Measurements from ENCODE around the gene PTPMT1. TPM values are rescaled to one million over a fixed set of nuclear protein-coding genes. Genes with fewer than 3 reads are reported as not detected.

PTPMT1 gene
- total RNA-seq, 3 donors from 2014 or later, result 130 to 139 (median 137) TPM

DNA sequence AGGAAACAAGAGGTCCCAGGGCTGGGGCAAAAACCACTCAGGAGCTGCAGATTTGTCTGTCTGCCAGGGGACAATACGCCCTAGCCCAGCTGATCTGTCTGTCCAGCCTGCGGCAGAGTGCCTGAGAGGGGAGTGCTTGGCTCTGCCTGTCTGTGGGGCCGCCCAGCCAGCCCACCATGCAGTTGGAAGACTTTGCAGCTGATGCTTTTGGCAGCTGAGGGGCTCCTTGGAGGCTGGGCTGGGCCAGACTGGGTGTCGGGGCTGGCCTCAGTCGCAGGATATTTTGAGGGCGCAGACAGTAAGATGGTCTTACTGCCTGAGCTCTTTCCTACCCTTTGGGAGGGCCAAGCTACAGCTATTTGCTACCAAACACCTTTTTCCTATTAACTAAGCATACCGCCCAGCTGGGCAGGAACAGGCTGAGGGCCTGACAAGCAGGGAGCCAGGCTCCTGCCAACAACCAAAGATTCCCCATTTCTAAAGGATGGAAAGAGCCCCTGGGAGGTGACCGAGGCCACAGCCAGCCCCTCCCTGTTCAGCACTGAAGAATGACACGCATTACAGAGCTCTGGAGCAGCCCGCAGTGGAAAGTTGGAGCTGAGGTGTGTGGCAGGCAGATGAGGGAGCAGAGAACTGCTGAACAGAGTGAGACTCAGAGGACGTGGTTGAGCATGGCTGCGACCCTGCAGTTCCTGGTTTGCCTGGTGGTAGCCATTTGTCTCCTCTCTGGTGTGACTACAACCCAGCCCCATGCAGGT, 20.9 kb downstream of the PTPMT1 start, which contains the start of gene FAM180B:
TSS of gene FAM180B (plus strand) at position 581 of the 758 bp plus-strand sequence. CDS start at position 672, 91 bp downstream.
- no peaks in the 10 kb centered on the region for H3K36me3 ChIP-seq
- H3K27me3 ChIP-seq, result no peaks in the 10 kb centered on the region
- no peaks in the 10 kb centered on the region for H3K4me1 ChIP-seq
- H3K27ac ChIP-seq, result peak within 1 kb of the TSS in 1 of 2 donors; percentile 72
- intact Hi-C loops (cut with DNase I; ENCODE audit: low total_unique reads), result no loop called here
- no peak for DNase-seq (ENCODE audit: low spot score in 2 of 2)
- TF ChIP-seq POLR2A (IDR thresholded peaks at IDR 0.05), result no peak
- TF ChIP-seq POLR2AphosphoS5 (IDR thresholded peaks at IDR 0.05), result no peak
- TF ChIP-seq, protein P1, sequence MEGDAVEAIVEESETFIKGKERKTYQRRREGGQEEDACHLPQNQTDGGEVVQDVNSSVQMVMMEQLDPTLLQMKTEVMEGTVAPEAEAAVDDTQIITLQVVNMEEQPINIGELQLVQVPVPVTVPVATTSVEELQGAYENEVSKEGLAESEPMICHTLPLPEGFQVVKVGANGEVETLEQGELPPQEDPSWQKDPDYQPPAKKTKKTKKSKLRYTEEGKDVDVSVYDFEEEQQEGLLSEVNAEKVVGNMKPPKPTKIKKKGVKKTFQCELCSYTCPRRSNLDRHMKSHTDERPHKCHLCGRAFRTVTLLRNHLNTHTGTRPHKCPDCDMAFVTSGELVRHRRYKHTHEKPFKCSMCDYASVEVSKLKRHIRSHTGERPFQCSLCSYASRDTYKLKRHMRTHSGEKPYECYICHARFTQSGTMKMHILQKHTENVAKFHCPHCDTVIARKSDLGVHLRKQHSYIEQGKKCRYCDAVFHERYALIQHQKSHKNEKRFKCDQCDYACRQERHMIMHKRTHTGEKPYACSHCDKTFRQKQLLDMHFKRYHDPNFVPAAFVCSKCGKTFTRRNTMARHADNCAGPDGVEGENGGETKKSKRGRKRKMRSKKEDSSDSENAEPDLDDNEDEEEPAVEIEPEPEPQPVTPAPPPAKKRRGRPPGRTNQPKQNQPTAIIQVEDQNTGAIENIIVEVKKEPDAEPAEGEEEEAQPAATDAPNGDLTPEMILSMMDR (IDR thresholded peaks at IDR 0.05), result no peak
- peak within 1 kb of the TSS in 1 of 3 donors; percentile 21 for H3K4me3 ChIP-seq
- no peaks in the 10 kb centered on the region for H3K9me3 ChIP-seq

DNA sequence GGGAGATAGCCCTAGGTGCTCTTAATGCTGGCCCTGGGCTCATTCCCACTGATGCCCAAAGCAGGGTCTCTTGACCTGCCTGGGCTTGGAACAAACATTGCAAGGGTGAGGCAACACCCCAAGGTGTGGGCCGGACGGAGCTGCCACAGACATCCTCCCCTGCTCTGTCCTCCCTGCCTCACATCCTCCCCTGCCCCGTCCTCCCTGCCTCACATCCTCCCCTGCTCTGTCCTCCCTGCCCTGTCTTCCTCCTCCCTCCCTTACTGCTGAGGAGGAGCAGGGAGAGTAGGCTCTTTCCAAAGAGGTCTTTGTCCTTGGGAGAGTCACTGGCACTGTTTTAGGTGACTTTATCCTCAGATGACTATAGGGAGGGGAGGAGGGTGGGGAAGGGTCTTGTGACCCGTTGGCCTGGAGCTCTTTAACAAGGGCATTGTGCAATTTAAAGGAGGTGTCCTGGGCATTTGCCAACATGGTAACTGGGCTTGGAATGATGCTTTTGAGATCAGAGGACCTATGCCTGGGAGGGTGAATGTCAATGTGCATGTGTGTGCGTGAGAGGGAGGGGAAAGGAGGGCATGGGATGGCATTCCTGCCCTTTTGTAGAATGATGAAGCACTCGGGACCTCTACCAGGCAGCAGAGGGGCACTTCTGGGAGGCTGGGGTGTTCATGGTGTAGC, 21.8 kb downstream of the PTPMT1 start:
- peak overlapping the region in 1 of 3 donors; percentile 21 for H3K4me3 ChIP-seq
- DNase-seq (ENCODE audit: low spot score in 2 of 2), result no peak
- intact Hi-C loops (cut with DNase I; ENCODE audit: low total_unique reads), result no loop called here
- peak overlapping the region in 1 of 2 donors; percentile 72 for H3K27ac ChIP-seq
- no peaks in the 10 kb centered on the region for H3K27me3 ChIP-seq
- no peaks in the 10 kb centered on the region for H3K36me3 ChIP-seq
- H3K9me3 ChIP-seq, result no peaks in the 10 kb centered on the region
- TF ChIP-seq, protein P1 (IDR thresholded peaks at IDR 0.05), result no peak
- TF ChIP-seq POLR2AphosphoS5 (IDR thresholded peaks at IDR 0.05) (no peak), POLR2A (IDR thresholded peaks at IDR 0.05) (no peak)
- H3K4me1 ChIP-seq, result no peaks in the 10 kb centered on the region

DNA sequence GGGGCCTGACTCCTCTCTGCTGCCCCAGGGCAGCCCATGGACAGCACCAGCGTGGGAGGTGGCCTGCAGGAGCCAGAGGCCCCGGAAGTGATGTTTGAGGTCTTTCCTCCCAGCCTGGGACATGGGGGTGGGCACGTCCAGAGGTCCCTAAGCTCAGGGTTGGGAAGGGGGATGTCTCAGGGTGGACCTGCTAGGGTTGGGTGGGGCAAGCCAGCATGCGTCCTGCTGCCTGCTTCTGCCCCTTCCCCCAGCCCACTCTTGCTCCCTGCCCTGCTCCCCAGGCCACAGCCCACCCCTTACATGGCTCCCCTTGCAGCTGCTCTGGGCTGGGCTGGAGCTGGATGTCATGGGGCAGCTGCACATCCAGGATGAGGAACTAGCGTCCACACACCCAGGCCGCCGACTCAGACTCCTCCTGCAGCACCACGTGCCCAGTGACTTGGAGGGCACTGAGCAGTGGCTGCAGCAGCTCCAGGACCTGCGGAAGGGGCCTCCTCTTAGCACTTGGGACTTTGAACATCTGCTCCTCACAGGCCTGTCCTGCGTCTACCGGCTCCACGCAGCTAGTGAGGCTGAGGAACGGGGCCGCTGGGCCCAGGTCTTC, 22.4 kb downstream of the PTPMT1 start:
- Histone ChIP-seq H3K36me3 (no peaks in the 10 kb centered on the region), H3K9me3 (no peaks in the 10 kb centered on the region), H3K4me3 (peak overlapping the region in 1 of 3 donors; percentile 21), H3K27me3 (peaks cover 0 to 2% of the 10 kb centered on the region in 2 donors), H3K27ac (peak overlapping the region in 1 of 2 donors; percentile 72), H3K4me1 (no peaks in the 10 kb centered on the region)
- intact Hi-C loops (cut with DNase I; ENCODE audit: low total_unique reads), result no loop called here
- no peak for DNase-seq (ENCODE audit: low spot score in 2 of 2)
- TF ChIP-seq POLR2AphosphoS5 (IDR thresholded peaks at IDR 0.05), result no peak
- TF ChIP-seq, protein P1 (IDR thresholded peaks at IDR 0.05), result no peak
- no peak for TF ChIP-seq POLR2A (IDR thresholded peaks at IDR 0.05)

DNA sequence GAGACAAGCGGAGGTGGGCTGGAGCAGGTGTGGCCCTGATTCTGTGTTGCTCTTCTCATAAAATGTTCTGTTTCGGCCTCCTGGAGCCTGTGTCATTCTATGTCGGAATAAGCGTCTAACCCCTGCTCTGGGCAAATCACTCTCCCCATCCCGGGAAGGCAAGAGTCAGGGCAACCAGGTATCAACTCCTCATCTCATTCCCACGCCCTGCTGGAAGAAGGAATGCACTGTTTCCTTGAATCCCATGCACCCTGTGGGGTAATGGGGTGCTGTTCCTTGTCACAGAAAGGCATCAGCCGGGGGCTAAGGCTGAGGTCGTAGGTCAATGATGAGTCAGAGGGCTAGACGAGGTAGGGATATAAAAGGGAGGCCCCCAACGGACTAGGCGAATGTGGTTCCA, 23.7 kb downstream of the PTPMT1 start:
- Histone ChIP-seq H3K9me3 (no peaks in the 10 kb centered on the region), H3K4me1 (peaks cover 0 to 5% of the 10 kb centered on the region in 2 donors), H3K4me3 (peak overlapping the region; percentile 9 to 72 (median 58)), H3K36me3 (no peaks in the 10 kb centered on the region), H3K27me3 (peaks cover 0 to 15% of the 10 kb centered on the region in 2 donors), H3K27ac (peak overlapping the region; percentile 33 to 75)
- TF ChIP-seq POLR2A (IDR thresholded peaks at IDR 0.05), result no peak
- TF ChIP-seq, protein P1 (IDR thresholded peaks at IDR 0.05), result no peak
- no peak for TF ChIP-seq POLR2AphosphoS5 (IDR thresholded peaks at IDR 0.05)
- intact Hi-C loops (cut with DNase I; ENCODE audit: low total_unique reads), result no loop called here
- no peak for DNase-seq (ENCODE audit: low spot score in 2 of 2)
